GM12878 (cell line): ENCODE measurements around the gene CYSTM1.

ENCODE experiments used
- BRCA1 ChIP-seq: IDR thresholded peaks from 2 replicates; pipeline ENCODE4 v1.6.1; 2011; ENCODE audit warnings: low read depth, low read length, improper control_type of control experiment
- EGR1 ChIP-seq, 2 experiments: IDR thresholded peaks; 1 replicate in 1 of 2; 2 replicates in 1 of 2; pipeline ENCODE4 v1.6.1; 2011 to 2012; ENCODE audit warnings: low read depth in 2 of 2, low read length in 2 of 2, borderline replicate concordance in 1 of 2, mild to moderate bottlenecking in 1 of 2, moderate library complexity in 1 of 2
- PAX5 ChIP-seq: IDR thresholded peaks from 2 replicates; pipeline ENCODE4 v1.6.1; 2011; ENCODE audit warnings: low read depth, low read length, borderline replicate concordance
- POLR2A ChIP-seq: IDR thresholded peaks from 2 replicates; pipeline ENCODE4 v1.6.1; 2011; ENCODE audit warnings: low read depth, mild to moderate bottlenecking, low read length
- POLR2AphosphoS5 ChIP-seq: IDR thresholded peaks from 2 replicates; pipeline ENCODE4 v1.6.1; 2011; ENCODE audit warnings: mild to moderate bottlenecking, low read length, inconsistent platforms
- RFX5 ChIP-seq: IDR thresholded peaks from 2 replicates; pipeline ENCODE4 v1.6.1; 2011; ENCODE audit warnings: low read depth, low read length, improper control_type of control experiment
- SIN3A ChIP-seq: IDR thresholded peaks from 2 replicates; pipeline ENCODE4 v1.6.1; 2012; ENCODE audit warnings: low read depth, low read length, improper control_type of control experiment
- ZZZ3 ChIP-seq: IDR thresholded peaks from 2 replicates; pipeline ENCODE4 v1.6.1; 2011; ENCODE audit warnings: low read depth; ENCODE audit not compliant: control insufficient read depth, insufficient read length
- TF ChIP-seq, protein P1 (sequence below): fragments of 150-350 bp; IDR thresholded peaks from 2 replicates; pipeline ENCODE4 v1.6.1; 2016; ENCODE audit warnings: low read depth, low read length
- TF ChIP-seq, protein P2 (sequence below), 3 experiments: IDR thresholded peaks in 2 of 3; conservative IDR thresholded peaks in 1 of 3; 2 replicates each; pipeline ENCODE4 v1.5.1; 2011; ENCODE audit warnings: low read depth in 3 of 3, low read length in 3 of 3, mild to moderate bottlenecking in 3 of 3, control low read depth in 2 of 3, moderate library complexity in 2 of 3, inconsistent platforms in 1 of 3, mixed read lengths in 1 of 3; ENCODE audit not compliant: control insufficient read depth in 2 of 3, insufficient read depth in 1 of 3; ENCODE audit errors: extremely low read depth in 1 of 3
- TF ChIP-seq, protein P3 (sequence below): fragments of 450-650 bp; IDR thresholded peaks from 2 replicates; pipeline ENCODE4 v1.6.1; 2016; ENCODE audit warnings: mild to moderate bottlenecking
- TF ChIP-seq, protein P4 (sequence below): IDR thresholded peaks from 2 replicates; pipeline ENCODE4 v1.6.1; 2011; ENCODE audit warnings: low read depth, mild to moderate bottlenecking, low read length, moderate library complexity, borderline replicate concordance; ENCODE audit errors: extremely low read depth

DNA sequence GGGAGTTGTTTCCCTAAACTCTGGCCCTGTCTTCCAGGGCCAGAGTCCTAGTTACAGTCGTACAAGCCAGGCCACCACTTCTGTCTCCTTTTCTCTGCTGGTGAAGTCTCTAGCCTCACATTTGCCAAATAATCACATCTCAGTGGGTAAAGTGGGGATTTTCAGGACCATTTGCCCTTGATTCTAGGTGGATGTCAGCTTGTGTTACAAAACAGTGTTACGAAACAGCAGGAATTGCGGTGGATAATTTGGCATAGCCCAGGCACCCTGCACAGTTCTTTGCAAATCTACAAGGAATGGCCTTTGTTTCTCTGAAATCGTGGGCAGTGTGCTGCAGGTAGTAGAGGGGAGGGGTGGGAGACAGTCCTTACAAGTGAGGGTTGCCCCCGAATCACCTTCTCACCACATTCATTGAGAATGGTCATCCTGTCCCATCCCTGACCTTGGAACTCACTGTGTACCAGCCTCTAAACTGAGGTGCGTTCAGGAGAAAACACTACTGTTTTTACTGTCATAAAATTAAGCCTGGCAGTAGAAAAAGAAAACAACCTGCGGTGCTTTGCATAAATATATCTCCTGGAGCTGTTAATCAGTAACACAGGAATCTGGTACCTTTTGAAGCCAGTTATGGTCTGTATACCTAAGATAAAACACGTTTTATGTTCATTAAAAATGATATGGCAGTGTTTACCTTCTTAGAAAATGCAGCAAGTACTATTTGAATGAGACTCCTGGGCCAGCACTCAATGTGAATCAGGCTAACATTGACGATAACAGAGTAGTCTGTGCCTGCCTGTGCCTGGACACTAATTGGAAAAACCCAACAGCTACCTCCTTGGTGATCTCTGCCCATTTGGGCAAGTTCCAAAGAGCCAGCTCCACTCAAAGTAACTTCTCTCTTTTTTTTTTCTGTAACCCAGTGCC lies 44.3 kb downstream of the CYSTM1 start:
- TF ChIP-seq BRCA1 (no peak), ZZZ3 (no peak), PAX5 (no peak), RFX5 (no peak), SIN3A (no peak), POLR2AphosphoS5 (no peak), EGR1 (IDR thresholded peaks at IDR 0.05; ENCODE audit: borderline replicate concordance in 1 of 2, low read depth in 2 of 2, low read length in 2 of 2) (no peak), POLR2A (no peak)
- TF ChIP-seq, protein P1, sequence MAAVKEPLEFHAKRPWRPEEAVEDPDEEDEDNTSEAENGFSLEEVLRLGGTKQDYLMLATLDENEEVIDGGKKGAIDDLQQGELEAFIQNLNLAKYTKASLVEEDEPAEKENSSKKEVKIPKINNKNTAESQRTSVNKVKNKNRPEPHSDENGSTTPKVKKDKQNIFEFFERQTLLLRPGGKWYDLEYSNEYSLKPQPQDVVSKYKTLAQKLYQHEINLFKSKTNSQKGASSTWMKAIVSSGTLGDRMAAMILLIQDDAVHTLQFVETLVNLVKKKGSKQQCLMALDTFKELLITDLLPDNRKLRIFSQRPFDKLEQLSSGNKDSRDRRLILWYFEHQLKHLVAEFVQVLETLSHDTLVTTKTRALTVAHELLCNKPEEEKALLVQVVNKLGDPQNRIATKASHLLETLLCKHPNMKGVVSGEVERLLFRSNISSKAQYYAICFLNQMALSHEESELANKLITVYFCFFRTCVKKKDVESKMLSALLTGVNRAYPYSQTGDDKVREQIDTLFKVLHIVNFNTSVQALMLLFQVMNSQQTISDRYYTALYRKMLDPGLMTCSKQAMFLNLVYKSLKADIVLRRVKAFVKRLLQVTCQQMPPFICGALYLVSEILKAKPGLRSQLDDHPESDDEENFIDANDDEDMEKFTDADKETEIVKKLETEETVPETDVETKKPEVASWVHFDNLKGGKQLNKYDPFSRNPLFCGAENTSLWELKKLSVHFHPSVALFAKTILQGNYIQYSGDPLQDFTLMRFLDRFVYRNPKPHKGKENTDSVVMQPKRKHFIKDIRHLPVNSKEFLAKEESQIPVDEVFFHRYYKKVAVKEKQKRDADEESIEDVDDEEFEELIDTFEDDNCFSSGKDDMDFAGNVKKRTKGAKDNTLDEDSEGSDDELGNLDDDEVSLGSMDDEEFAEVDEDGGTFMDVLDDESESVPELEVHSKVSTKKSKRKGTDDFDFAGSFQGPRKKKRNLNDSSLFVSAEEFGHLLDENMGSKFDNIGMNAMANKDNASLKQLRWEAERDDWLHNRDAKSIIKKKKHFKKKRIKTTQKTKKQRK: no peak
- TF ChIP-seq, protein P2, sequence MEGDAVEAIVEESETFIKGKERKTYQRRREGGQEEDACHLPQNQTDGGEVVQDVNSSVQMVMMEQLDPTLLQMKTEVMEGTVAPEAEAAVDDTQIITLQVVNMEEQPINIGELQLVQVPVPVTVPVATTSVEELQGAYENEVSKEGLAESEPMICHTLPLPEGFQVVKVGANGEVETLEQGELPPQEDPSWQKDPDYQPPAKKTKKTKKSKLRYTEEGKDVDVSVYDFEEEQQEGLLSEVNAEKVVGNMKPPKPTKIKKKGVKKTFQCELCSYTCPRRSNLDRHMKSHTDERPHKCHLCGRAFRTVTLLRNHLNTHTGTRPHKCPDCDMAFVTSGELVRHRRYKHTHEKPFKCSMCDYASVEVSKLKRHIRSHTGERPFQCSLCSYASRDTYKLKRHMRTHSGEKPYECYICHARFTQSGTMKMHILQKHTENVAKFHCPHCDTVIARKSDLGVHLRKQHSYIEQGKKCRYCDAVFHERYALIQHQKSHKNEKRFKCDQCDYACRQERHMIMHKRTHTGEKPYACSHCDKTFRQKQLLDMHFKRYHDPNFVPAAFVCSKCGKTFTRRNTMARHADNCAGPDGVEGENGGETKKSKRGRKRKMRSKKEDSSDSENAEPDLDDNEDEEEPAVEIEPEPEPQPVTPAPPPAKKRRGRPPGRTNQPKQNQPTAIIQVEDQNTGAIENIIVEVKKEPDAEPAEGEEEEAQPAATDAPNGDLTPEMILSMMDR (IDR thresholded peaks at IDR 0.05 in 2 of 3, conservative IDR thresholded peaks at IDR 0.05 in 1 of 3; ENCODE audit: control insufficient read depth in 2 of 3, extremely low read depth in 1 of 3, insufficient read depth in 1 of 3, low read depth in 3 of 3, low read length in 3 of 3): no peak
- TF ChIP-seq, protein P3, sequence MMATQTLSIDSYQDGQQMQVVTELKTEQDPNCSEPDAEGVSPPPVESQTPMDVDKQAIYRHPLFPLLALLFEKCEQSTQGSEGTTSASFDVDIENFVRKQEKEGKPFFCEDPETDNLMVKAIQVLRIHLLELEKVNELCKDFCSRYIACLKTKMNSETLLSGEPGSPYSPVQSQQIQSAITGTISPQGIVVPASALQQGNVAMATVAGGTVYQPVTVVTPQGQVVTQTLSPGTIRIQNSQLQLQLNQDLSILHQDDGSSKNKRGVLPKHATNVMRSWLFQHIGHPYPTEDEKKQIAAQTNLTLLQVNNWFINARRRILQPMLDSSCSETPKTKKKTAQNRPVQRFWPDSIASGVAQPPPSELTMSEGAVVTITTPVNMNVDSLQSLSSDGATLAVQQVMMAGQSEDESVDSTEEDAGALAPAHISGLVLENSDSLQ: no peak
- TF ChIP-seq, protein P4, sequence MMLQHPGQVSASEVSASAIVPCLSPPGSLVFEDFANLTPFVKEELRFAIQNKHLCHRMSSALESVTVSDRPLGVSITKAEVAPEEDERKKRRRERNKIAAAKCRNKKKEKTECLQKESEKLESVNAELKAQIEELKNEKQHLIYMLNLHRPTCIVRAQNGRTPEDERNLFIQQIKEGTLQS: no peak
